HepG2 (cell line): Measurements from ENCODE around the gene ITPR1. TPM values are rescaled to one million over a fixed set of nuclear protein-coding genes. Genes with fewer than 3 reads are reported as not detected.

ENCODE experiments used
- ATAC-seq: fragments of 200-7000 bp; cut with Tn5 transposase; 3 replicates; pipeline ENCODE4 v1.9.1; 2020; ENCODE audit warnings: mild to moderate bottlenecking, moderate library complexity
- BruUV-seq: library from RNA; stranded (reverse); fragments of 400-500 nt; replicated peaks from 2 replicates; lab custom pipeline; 2021; lab: Mats Ljungman, UMichigan
- CTCF ChIA-PET: fragments of 300-600 bp; formaldehyde crosslinking; extraction: SDS; loops from one replicate; lab custom pipeline; 2021; ENCODE audit warnings: low total read pairs, inconsistent platforms, low intra/inter-chr PET ratio; lab: Yijun Ruan, JAX
- POLR2A ChIA-PET: fragments of 350-600 bp; sonication (Branson Sonifier 250); formaldehyde crosslinking; loops from one replicate; lab custom pipeline; 2020; ENCODE audit warnings: antibody characterized with exemption, inconsistent platforms; lab: Yijun Ruan, JAX
- DNase-seq: peaks from one replicate; pipeline ENCODE4 v3.0.0-alpha.2; 2015; ENCODE audit warnings: low spot score
- FAIRE-seq: peaks from 3 replicates; lab custom pipeline; 2011; peaks lifted over from hg19 to GRCh38; lab: Jason Lieb, UNC
- H2AFZ ChIP-seq: one replicate; pipeline ENCODE4 v1.6.1; 2011; ENCODE audit warnings: low read length, inconsistent platforms
- H3K27ac ChIP-seq: fragments of 300-600 bp; 3 replicates; pipeline ENCODE4 v1.8.0; 2011; ENCODE audit warnings: mixed run types, mild to moderate bottlenecking, mixed read lengths, low read length, inconsistent platforms; ENCODE audit not compliant: insufficient read depth; ENCODE audit errors: extremely low read length
- H3K27me3 ChIP-seq, 2 experiments: fragments of 200-600 bp in 1 of 2; 2 replicates in 1 of 2; 3 replicates in 1 of 2; pipeline versions ENCODE4 v1.6.0 to v1.8.0; 2011; ENCODE audit warnings: low read length in 2 of 2, mild to moderate bottlenecking in 2 of 2, moderate library complexity in 2 of 2, inconsistent platforms in 1 of 2; ENCODE audit not compliant: insufficient read depth in 2 of 2, control insufficient read depth in 1 of 2
- H3K36me3 ChIP-seq, 2 experiments: fragments of 200-600 bp in 1 of 2; replicated peaks in 1 of 2; 2 replicates in 1 of 2; 3 replicates in 1 of 2; pipeline versions ENCODE4 v1.5.1 to v1.8.0; 2011; ENCODE audit warnings: low read length in 2 of 2, inconsistent platforms in 1 of 2; ENCODE audit not compliant: insufficient read depth in 2 of 2, control insufficient read depth in 1 of 2
- H3K4me1 ChIP-seq: 2 replicates; pipeline ENCODE4 v1.5.1; 2012; ENCODE audit warnings: low read length, inconsistent platforms; ENCODE audit not compliant: insufficient read depth
- H3K4me2 ChIP-seq: 2 replicates; pipeline ENCODE4 v1.6.0; 2011; ENCODE audit warnings: low read depth, low read length, inconsistent platforms
- H3K4me3 ChIP-seq, 3 experiments: fragments of 200-600 bp in 1 of 3; sonication (generic), shearing (Covaris generic) in 1 of 3; replicated peaks in 1 of 3; 2 replicates each; pipeline ENCODE4 v1.5.1; 2011 to 2016; ENCODE audit warnings: low read length in 3 of 3, inconsistent platforms in 2 of 3, low read depth in 2 of 3, mild to moderate bottlenecking in 2 of 3, control low read depth in 1 of 3, mixed read lengths in 1 of 3; ENCODE audit not compliant: insufficient read depth in 1 of 3
- H3K79me2 ChIP-seq: one replicate; pipeline ENCODE4 v1.6.1; 2011; ENCODE audit warnings: low read length, inconsistent platforms; ENCODE audit not compliant: insufficient read depth
- H3K9ac ChIP-seq: 2 replicates; pipeline ENCODE4 v1.6.0; 2011; ENCODE audit warnings: mild to moderate bottlenecking, low read depth, low read length, inconsistent platforms; ENCODE audit not compliant: insufficient read depth
- H3K9me3 ChIP-seq: 2 replicates; pipeline ENCODE4 v1.5.1; 2012; ENCODE audit warnings: mild to moderate bottlenecking, low read length
- H4K20me1 ChIP-seq: 2 replicates; pipeline ENCODE4 v1.6.0; 2011; ENCODE audit warnings: inconsistent platforms, mild to moderate bottlenecking, low read length, moderate library complexity; ENCODE audit not compliant: insufficient read depth
- CCDC6 ChIP-seq: sonication (generic); formaldehyde crosslinking; IDR thresholded peaks from 2 replicates; pipeline ENCODE4 v1.8.1; 2022; ENCODE audit warnings: mild to moderate bottlenecking, missing genetic modification reagents, moderate library complexity
- DPF2 ChIP-seq: sonication (generic); formaldehyde crosslinking; IDR thresholded peaks from 2 replicates; pipeline ENCODE4 v1.4.0; 2020; ENCODE audit warnings: mild to moderate bottlenecking, low read depth, missing genetic modification reagents, borderline replicate concordance
- FOXO4 ChIP-seq: sonication (generic); formaldehyde crosslinking; conservative IDR thresholded peaks from 2 replicates; pipeline ENCODE4 v1.8.1; 2023; ENCODE audit warnings: missing genetic modification reagents
- GATA4 ChIP-seq: sonication (generic); IDR thresholded peaks from 2 replicates; pipeline ENCODE4 v1.6.1; 2016; ENCODE audit warnings: antibody characterized with exemption, low read depth, borderline replicate concordance
- HIC2 ChIP-seq: sonication (generic); formaldehyde crosslinking; IDR thresholded peaks from 2 replicates; pipeline ENCODE4 v1.9.0; 2022; ENCODE audit warnings: low read depth, missing genetic modification reagents
- LCORL ChIP-seq, 2 experiments: fragments of 450-650 bp in 1 of 2; sonication (generic) in 1 of 2; formaldehyde crosslinking in 1 of 2; IDR thresholded peaks; 2 replicates each; pipeline versions ENCODE4 v1.5.0 to v1.6.1; 2017 to 2020; ENCODE audit warnings: antibody characterized with exemption in 1 of 2, missing genetic modification reagents in 1 of 2
- NCOA5 ChIP-seq: sonication (generic); formaldehyde crosslinking; IDR thresholded peaks from 2 replicates; pipeline ENCODE4 v1.4.0; 2020; ENCODE audit warnings: missing genetic modification reagents
- NFE2L1 ChIP-seq: sonication (generic); formaldehyde crosslinking; IDR thresholded peaks from 2 replicates; pipeline ENCODE4 v1.4.0; 2020; ENCODE audit warnings: missing genetic modification reagents, mild to moderate bottlenecking, borderline replicate concordance
- NR3C1 ChIP-seq: sonication (generic); formaldehyde crosslinking; IDR thresholded peaks from 2 replicates; pipeline ENCODE4 v1.4.0; 2020; ENCODE audit warnings: missing genetic modification reagents
- TBX3 ChIP-seq: fragments of 450-650 bp; IDR thresholded peaks from 2 replicates; pipeline ENCODE4 v1.6.1; 2017; ENCODE audit warnings: antibody characterized with exemption, mild to moderate bottlenecking, inconsistent platforms, borderline replicate concordance
- ZFP90 ChIP-seq: sonication (generic); formaldehyde crosslinking; IDR thresholded peaks from 2 replicates; pipeline ENCODE4 v1.8.0; 2022; ENCODE audit warnings: missing genetic modification reagents, mild to moderate bottlenecking, inconsistent platforms, borderline replicate concordance
- ZNF670 ChIP-seq: sonication (generic); formaldehyde crosslinking; IDR thresholded peaks from 2 replicates; pipeline ENCODE4 v1.8.0; 2022; ENCODE audit warnings: mild to moderate bottlenecking, missing genetic modification reagents, borderline replicate concordance
- ZNF770 ChIP-seq: sonication (generic); formaldehyde crosslinking; IDR thresholded peaks from 2 replicates; pipeline ENCODE4 v1.5.0; 2020; ENCODE audit warnings: mild to moderate bottlenecking, missing genetic modification reagents
- WGBS: methylation state at CpG from one replicate; pipeline ENCODE4 v1.1.6; 2017; ENCODE audit warnings: low lambda C conversion rate; 5-methylcytosine and 5-hydroxymethylcytosine counted together
- in situ Hi-C: cut with HindIII; loops from 2 replicates; pipeline ENCODE4 v1.10.0; 2017; ENCODE audit warnings: low pct_unique_long_range_greater_than_20kb; ENCODE audit not compliant: extremely low pct_ligation_motif_present
- intact Hi-C: fragments of 100-400 bp; cut with micrococcal nuclease; formaldehyde crosslinking; loops from one replicate; pipeline ENCODE4 v1.10.0; 2022; ENCODE audit not compliant: unreplicated experiment
- polyA plus RNA-seq, 8 experiments: library from polyadenylated mRNA; depleted of rRNA in 3 of 8; stranded (reverse) in 7 of 8; unstranded in 1 of 8; fragments of >200 nt; fragmentation: Illumina TruSeq in 4 of 8; extraction: Trizol in 4 of 8; gene quantifications; 2 replicates each; pipeline versions ENCODE4 v1.2.1 to v1.2.3, GENCODE V29; 2011 to 2016; ENCODE audit warnings: low read depth in 4 of 8, missing spikeins in 1 of 8, mixed read lengths in 1 of 8; ENCODE audit not compliant: insufficient read depth in 1 of 8
- total RNA-seq, 5 experiments: library from RNA; depleted of rRNA; stranded (reverse); fragments of >200 nt; fragmentation: Illumina TruSeq; extraction: Trizol; gene quantifications; 2 replicates each; pipeline ENCODE4 v1.2.3, GENCODE V29; 2016; ENCODE audit warnings: low read depth in 1 of 5
- TF ChIP-seq, protein P1 (sequence below): sonication (generic); formaldehyde crosslinking; IDR thresholded peaks from 2 replicates; pipeline ENCODE4 v1.4.0; 2020; ENCODE audit warnings: missing genetic modification reagents

ITPR1 gene
- total and polyA plus RNA-seq, 2 of the 13 experiments (the other 11 are each of a cell fraction or from before 2014, with no cell fraction given), result 10.0 to 11.4 TPM

DNA sequence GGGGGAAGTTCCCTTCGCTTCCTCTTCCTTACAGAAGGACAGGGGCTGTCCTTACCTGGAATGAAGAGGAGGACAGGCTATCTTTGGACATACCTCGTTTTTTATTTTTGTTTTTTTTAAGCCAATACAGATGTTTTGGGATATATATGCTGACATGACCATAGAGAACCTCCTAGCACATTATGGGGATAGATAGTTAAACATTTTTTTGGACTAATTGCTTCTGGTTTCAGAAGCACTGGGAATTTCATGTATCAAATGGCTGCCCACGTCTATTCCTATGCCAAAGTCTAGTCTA, 247.9 kb downstream of the ITPR1 start:
- no peak overlapping the region for H3K27ac ChIP-seq
- ATAC-seq, result no peak

More for the DNA sequence above, 247.9 kb downstream of the ITPR1 start:
- Histone ChIP-seq H3K27me3 (no peaks in the 10 kb centered on the region), H3K4me3 (no peak overlapping the region), H3K79me2 (no peaks in the 10 kb centered on the region), H3K4me2 (no peak overlapping the region), H2AFZ (no peak overlapping the region), H3K36me3 (peaks cover 0 to 5% of the 10 kb centered on the region in 2 experiments; a peak in 2 of 5 replicates), H3K9me3 (no peaks in the 10 kb centered on the region), H3K4me1 (peaks cover 46% of the 10 kb centered on the region), H4K20me1 (no peaks in the 10 kb centered on the region), H3K9ac (no peak overlapping the region)
- no peak for DNase-seq
- ChIA-PET CTCF (no interaction called here), POLR2A (no interaction called here)
- intact Hi-C loops, result loop anchor here (10.0 kb wide), 1 partner anchor 1566 kb away; the partner anchor contains the start of gene CRBN
- TF ChIP-seq NR3C1 (CRISPR knock-in tag) (no peak), ZNF670 (CRISPR knock-in tag) (no peak), ZNF770 (no peak), GATA4 (no peak), NFE2L1 (no peak), CCDC6 (CRISPR knock-in tag) (no peak), HIC2 (CRISPR knock-in tag) (no peak), FOXO4 (CRISPR knock-in tag) (no peak), DPF2 (CRISPR knock-in tag) (no peak), ZFP90 (CRISPR knock-in tag) (no peak), NCOA5 (CRISPR knock-in tag) (no peak), TBX3 (no peak), LCORL (IDR thresholded peaks at IDR 0.05) (no peak), LCORL (CRISPR knock-in tag; IDR thresholded peaks at IDR 0.05) (no peak)
- TF ChIP-seq, protein P1, sequence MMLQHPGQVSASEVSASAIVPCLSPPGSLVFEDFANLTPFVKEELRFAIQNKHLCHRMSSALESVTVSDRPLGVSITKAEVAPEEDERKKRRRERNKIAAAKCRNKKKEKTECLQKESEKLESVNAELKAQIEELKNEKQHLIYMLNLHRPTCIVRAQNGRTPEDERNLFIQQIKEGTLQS, result no peak
- in situ Hi-C loops, result no loop called here
- WGBS, result 84% methylated on average over 3 of the region's 3 CpGs
- no TSS peak for BruUV-seq
- FAIRE-seq, result no peak
